H4 (cell line): ENCODE data around the gene IRS1. TPM values are rescaled to one million over a fixed set of nuclear protein-coding genes. Genes with fewer than 3 reads are reported as not detected.

Source experiments
- DNase-seq: peaks from one replicate; pipeline ENCODE4 v3.0.0-alpha.2; 2015; ENCODE audit warnings: low spot score
- total RNA-seq: library from RNA; depleted of rRNA; stranded (reverse); fragments of >200 nt; shearing (Covaris generic); gene quantifications from 2 replicates; pipeline ENCODE4 v1.2.3, GENCODE V29; 2014

Gene IRS1
- total RNA-seq, 1 experiment from 2014 or later, result 6.0 TPM

DNA sequence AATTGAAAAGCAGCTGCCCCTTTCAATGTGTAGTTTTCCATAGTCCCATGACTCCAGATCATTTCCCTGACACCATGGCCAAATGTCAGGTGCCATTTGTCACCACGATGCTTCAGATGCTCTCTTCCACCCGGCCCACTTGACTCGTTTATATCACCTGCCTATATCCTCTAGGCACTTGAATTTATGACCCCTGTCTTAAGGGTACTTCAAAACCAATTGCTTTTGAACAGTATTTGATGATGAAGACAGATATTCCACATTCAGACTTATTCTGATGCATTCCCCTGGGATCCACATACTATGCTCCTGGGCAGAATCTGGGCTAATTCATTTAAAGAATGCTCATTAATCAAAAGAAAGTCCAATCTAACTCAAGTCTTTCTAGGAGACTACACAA is 19.3 kb upstream of the IRS1 start:
- no peak for DNase-seq

DNA sequence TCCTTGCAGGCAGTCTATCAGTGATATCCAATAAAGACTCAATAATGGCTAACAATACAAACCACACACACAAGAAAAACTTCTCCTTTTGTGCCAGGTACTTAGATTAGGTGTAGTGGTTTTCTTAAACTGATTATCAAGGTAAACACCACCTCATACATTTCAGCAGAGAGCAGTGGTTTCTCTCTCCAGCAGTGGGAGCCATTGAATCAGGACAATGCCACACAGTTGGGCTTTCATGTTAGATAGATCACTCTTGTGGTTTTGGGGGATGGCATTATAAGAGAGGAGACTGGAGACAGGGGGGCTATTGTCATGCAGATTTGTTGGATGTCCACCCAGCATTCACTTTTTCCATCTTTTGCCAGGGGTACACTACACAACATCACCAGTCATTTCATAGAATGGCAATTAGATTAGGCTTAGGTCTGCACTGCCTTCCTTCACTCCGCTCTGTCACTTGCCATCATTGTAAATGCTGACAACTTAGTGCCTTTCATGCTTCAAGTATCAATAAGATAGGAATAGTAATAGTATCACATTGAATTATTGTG is 13.6 kb upstream of the IRS1 start:
- no peak for DNase-seq

- no peak for DNase-seq
Measured at GRCh38 chr2:226803410-226803809, 3.8 kb upstream of the IRS1 start.

- peak; percentile 78 for DNase-seq
Measured at GRCh38 chr2:226802573-226802972, 3.0 kb upstream of the IRS1 start.

DNA sequence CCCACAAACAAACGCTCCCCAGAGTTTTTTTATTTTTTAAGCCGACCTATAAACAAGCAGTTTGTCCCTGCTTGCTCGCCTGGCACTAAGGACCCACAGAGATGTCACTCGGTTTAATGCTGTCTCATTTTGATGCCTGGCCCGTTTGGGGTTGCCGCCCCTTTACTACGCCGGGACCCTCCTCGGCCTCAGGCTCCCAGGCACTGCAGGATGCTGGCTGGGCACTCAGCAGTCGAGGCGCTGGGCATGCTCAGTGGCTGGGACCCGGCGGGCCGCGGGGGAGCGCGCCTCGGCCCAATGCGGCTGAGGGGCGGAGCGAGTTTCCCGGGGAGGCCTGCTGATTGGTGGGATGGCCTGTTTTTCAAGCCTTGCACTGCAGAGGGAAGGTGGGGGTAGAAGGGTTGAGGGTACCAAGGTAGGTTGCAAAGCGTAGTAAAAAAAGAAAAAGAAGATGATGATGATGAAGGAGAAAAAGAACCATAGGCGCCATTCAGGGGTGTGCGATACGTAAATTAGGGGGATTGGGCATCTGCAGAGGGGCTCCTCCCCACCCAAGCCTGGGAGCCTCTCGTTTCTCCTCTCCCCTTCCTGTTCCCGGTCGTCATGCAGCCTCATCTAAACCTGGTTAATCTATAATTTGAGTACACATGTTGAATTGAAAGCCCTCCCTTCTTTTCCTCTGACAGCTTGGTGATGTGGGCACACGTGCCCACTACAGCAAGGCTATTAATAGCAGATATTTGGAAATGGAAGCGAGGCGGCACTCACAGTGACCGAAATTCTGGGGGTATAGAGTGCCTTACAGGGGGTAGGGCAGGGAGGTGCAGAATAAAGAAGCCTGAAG is 1.5 kb upstream of the IRS1 start:
- DNase-seq, result no peak

DNA sequence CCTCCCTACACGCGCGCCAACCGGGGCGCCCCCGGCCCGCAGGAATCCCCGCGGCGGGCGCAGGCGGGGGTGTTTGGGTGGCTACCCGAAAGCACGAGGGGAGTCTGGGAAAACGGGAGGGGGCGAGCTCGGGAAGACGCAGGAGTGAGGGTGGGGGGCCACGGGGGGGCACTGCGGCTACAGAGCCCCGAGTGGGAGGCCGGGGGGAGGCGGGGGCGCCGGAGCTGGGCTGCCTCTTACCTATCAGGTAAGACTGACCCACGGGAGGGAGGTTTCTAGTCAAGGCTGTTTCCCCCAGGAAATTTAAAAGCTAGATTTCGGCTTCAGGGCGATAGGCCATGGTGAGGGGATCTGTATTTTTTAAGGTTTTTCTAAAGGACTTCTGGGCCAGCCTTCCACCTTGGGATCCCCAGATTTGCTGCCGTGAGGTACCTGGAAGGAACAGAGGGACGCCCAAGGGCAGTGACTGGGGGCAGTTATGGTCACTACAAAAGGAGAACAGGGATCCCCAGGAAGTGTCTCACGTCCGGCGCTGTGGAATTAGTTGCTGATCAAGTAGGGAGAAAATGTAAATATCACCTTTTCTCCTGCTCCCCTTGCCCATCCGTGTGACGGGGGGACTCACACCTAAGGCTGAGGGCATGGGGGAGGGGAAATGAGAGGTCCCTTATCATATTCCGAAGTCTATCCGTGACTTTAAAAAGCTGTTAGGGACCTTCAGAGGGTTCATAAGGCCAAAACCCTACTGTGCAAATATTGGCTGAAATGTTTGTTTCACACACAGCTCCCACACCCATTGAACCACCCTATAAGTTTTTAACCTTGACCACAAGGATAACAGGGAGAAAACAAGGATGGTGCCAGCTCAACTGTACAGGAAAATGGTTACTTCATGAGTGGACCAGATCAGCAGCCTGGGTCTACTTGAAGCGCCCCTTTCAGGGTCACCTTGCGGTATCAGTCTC is 638 bp upstream of the IRS1 start:
- DNase-seq, result no peak

GRCh38 chr2:226798422-226799210 is 1.0 kb downstream of the IRS1 start:
- no peak for DNase-seq

GRCh38 chr2:226797989-226798421 is 1.6 kb downstream of the IRS1 start:
- no peak for DNase-seq

GRCh38 chr2:226797289-226797988 is 2.2 kb downstream of the IRS1 start:
- DNase-seq, result no peak

DNA sequence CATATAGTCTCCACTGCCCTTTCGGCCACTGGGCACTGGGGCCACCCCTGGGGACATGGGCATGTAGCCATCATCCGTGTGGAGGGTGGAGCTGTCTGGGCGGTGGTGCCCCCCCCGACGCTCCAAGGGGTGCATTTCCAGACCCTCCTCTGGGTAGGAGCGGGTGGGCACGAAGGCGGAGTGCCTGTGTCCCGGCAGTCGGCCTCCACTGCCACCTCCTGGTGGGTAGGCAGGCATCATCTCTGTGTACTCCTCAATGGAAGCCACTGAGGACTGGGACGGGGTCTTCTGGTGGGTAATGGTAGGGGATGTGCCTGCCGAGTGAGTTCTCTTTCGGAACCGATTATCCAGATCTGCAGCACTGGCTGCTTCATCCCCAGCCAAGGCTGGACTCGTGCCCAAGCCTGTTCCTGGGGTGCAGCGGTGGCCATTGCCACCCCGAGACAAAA is 2.8 kb downstream of the IRS1 start:
- DNase-seq, result no peak

- DNase-seq, result no peak
Measured at GRCh38 chr2:226796012-226796839, 3.4 kb downstream of the IRS1 start.

GRCh38 chr2:226795281-226796011 is 4.2 kb downstream of the IRS1 start:
- DNase-seq, result no peak

DNA sequence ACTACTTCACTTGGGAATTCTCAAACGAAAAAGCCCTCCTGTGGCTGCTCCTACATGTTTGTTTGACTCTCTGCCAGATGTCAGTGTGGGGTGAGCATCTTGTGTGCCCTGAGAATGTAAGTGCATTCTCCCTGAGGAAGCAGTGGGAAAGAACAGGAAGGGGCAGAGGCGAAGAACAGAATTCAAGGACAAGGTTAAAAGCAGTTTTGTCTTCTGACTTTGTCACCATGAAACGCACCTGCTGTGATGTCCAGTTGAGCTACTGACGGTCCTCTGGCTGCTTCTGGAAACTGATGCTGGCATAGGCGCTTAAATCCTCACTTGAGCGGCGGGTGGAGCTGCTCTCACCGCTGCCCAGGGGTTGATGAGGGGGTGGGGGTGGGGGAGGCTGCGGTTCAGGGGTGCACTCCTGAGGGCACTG is 4.9 kb downstream of the IRS1 start:
- peak; percentile 56 for DNase-seq

GRCh38 chr2:226794196-226794661 is 5.4 kb downstream of the IRS1 start:
- DNase-seq, result no peak

- no peak for DNase-seq
Measured at GRCh38 chr2:226793646-226794045, 6.0 kb downstream of the IRS1 start.

GRCh38 chr2:226792155-226792881 is 7.3 kb downstream of the IRS1 start:
- no peak for DNase-seq

DNA sequence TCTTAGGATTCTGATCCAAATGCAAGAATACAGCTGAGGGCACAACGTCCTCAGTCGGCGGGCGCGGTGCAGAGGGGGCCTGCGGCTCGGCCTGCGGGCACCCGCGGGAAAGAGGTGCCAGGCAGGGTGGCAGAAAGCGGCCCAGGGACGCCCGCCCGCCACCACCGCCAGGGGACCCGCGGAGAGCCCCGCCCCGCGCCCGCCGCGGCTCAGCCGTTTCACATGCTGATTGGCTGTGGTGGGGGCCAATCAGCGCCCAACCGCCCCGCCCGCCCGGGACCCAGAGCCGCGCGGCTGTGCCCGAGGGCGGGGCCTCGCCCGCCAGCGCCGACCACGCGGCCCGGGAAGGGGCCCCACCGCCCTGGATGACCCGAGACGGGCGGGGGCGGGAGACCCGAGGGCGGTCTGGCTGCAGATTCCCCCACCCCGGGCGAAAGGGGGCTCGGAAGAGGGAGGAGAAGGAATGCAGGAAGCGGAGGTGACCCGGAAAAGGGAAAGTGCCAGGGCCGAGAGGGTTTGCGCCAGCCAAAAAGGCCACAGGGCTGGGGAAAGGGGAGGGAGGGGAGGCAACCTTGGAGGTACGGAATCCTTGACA is 8.0 kb downstream of the IRS1 start:
- peak; percentile 76 for DNase-seq

- peak; percentile 36 for DNase-seq
Measured at GRCh38 chr2:226791056-226791486, 8.5 kb downstream of the IRS1 start.
